Common myeloid progenitor, CD34-positive (primary cell): Measurements from ENCODE around the gene LCNL1.

Source experiments
- CTCF ChIA-PET: fragments of 350-600 bp; sonication (Branson Sonifier 250); formaldehyde crosslinking; loops from one replicate; lab custom pipeline; 2021; ENCODE audit warnings: antibody characterized with exemption; lab: Charles Lee
- POLR2A ChIA-PET: fragments of 350-600 bp; sonication (Branson Sonifier 250); formaldehyde crosslinking; loops from one replicate; lab custom pipeline; 2021; ENCODE audit warnings: antibody characterized with exemption; lab: Charles Lee
- DNase-seq, 3 donors: peaks; one replicate each; pipeline versions ENCODE4 v3.0.0 to v3.0.0-alpha.2; 2013
- H3K27ac ChIP-seq, 2 experiments: 1 replicate in 1 of 2; 2 replicates in 1 of 2; pipeline ENCODE4 v1.7.0; 2013; ENCODE audit warnings: inconsistent platforms in 2 of 2, low read length in 2 of 2, mild to moderate bottlenecking in 2 of 2, low read depth in 1 of 2, moderate library complexity in 1 of 2; ENCODE audit not compliant: severe bottlenecking in 2 of 2, insufficient read depth in 1 of 2, poor library complexity in 1 of 2
- H3K27me3 ChIP-seq, 5 experiments: replicated peaks in 2 of 5; 1 replicate in 3 of 5; 2 replicates in 2 of 5; pipeline versions ENCODE4 v1.6.1 to v1.7.0; 2013; ENCODE audit warnings: low read length in 4 of 5, mild to moderate bottlenecking in 2 of 5, moderate library complexity in 2 of 5, inconsistent platforms in 1 of 5; ENCODE audit not compliant: insufficient read depth in 5 of 5, control insufficient read depth in 4 of 5
- H3K36me3 ChIP-seq, 4 experiments: 1 replicate in 2 of 4; 2 replicates in 2 of 4; pipeline versions ENCODE4 v1.6.1 to v1.7.0; 2013; ENCODE audit warnings: low read length in 3 of 4, control low read depth in 1 of 4, mild to moderate bottlenecking in 1 of 4; ENCODE audit not compliant: control insufficient read depth in 4 of 4, insufficient read depth in 4 of 4
- H3K4me1 ChIP-seq, 4 experiments: 1 replicate in 3 of 4; 2 replicates in 1 of 4; pipeline versions ENCODE4 v1.6.1 to v1.7.1; 2013; ENCODE audit warnings: low read length in 3 of 4, mild to moderate bottlenecking in 3 of 4, control low read depth in 1 of 4, inconsistent platforms in 1 of 4, moderate library complexity in 1 of 4; ENCODE audit not compliant: control insufficient read depth in 4 of 4, insufficient read depth in 4 of 4; ENCODE audit errors: control extremely low read depth in 1 of 4
- H3K4me3 ChIP-seq, 7 experiments: 1 replicate in 4 of 7; 2 replicates in 3 of 7; pipeline versions ENCODE4 v1.5.1 to v1.7.0; 2013; ENCODE audit warnings: mild to moderate bottlenecking in 7 of 7, low read length in 6 of 7, moderate library complexity in 6 of 7, inconsistent platforms in 2 of 7, low read depth in 2 of 7, control low read depth in 1 of 7; ENCODE audit not compliant: insufficient read depth in 4 of 7, control insufficient read depth in 1 of 7; ENCODE audit errors: extremely low read depth in 1 of 7
- H3K9me3 ChIP-seq, 5 experiments: 1 replicate in 4 of 5; 2 replicates in 1 of 5; pipeline versions ENCODE4 v1.6.1 to v1.7.1; 2013; ENCODE audit warnings: low read length in 4 of 5, mild to moderate bottlenecking in 2 of 5, inconsistent platforms in 1 of 5, low read depth in 1 of 5, moderate library complexity in 1 of 5; ENCODE audit not compliant: control insufficient read depth in 4 of 5, insufficient read depth in 2 of 5; ENCODE audit errors: control extremely low read depth in 1 of 5
- WGBS: methylation state at CpG from one replicate; pipeline ENCODE4 v1.1.5; 2013; ENCODE audit not compliant: insufficient coverage; 5-methylcytosine and 5-hydroxymethylcytosine counted together

Gene LCNL1

DNA sequence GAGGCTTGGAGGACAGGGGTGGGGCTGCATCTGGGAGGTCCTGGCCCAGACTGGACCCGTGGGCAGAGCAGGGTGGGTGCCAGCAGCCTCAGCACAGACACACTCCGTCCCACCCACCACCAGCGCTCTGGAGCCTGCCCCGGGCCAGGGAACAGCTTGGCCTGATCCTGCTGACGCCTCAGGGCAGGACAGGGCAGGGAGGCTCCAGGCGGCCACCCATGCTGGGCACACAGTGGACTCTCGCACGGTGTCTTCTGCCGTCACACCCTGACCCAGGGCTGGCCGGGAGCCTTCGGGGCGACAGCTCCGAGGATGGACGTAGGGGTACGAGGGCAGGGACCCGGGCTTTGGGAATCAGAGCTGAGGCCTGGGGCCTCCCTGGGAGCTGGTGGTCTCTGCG, 13.6 kb upstream of the LCNL1 start:
- Histone ChIP-seq H3K27me3 (peaks cover 0 to 2% (median 0%) of the 10 kb centered on the region in 5 experiments), H3K9me3 (no peaks in the 10 kb centered on the region), H3K27ac (no peak overlapping the region), H3K36me3 (no peaks in the 10 kb centered on the region), H3K4me3 (no peak overlapping the region), H3K4me1 (peaks cover 0 to 8% (median 7%) of the 10 kb centered on the region in 4 experiments)
- WGBS = 93% methylated on average over 15 of the region's 17 CpGs
- POLR2A ChIA-PET = no interaction called here
- DNase-seq = no peak
- CTCF ChIA-PET = interaction anchor here (1.1 kb wide), 1 partner anchor 66 kb away, joined by 4 read pairs; no protein-coding TSS in a partner anchor

DNA sequence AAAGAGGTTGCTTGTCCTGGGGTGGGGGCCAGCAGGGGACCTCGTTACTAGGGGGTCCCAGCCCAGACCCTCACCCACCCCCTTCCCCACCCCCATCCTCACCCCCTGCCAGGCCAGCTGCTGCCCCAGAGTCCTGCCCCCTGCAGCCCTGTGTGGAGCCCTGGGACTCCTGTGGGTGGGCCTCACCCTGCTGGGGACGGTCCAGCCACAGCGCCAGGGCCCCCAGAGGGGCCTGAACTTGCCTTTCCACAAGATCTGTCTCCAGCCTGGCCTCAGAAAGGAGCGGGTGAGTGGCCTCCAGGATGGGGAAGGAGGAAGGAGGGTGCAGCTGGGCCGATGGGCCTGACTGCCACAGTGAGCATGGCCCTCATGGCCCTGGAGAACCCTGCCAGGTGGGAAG, 13.0 kb upstream of the LCNL1 start:
- Histone ChIP-seq H3K4me3 (no peak overlapping the region), H3K27me3 (peaks cover 0 to 2% (median 0%) of the 10 kb centered on the region in 5 experiments), H3K9me3 (no peaks in the 10 kb centered on the region), H3K36me3 (no peaks in the 10 kb centered on the region), H3K27ac (no peak overlapping the region), H3K4me1 (peaks cover 0 to 11% (median 8%) of the 10 kb centered on the region in 4 experiments)
- 83% methylated on average over 4 of the region's 5 CpGs for WGBS
- DNase-seq = no peak
- CTCF ChIA-PET = no interaction called here
- POLR2A ChIA-PET = no interaction called here

GRCh38 chr9:136970361-136970760, 12.4 kb upstream of the LCNL1 start:
- no peak overlapping the region for H3K27ac ChIP-seq
- peaks cover 0 to 17% (median 14%) of the 10 kb centered on the region in 4 experiments for H3K4me1 ChIP-seq
- peaks cover 0 to 2% (median 0%) of the 10 kb centered on the region in 5 experiments for H3K27me3 ChIP-seq
- H3K4me3 ChIP-seq = no peak overlapping the region
- no peaks in the 10 kb centered on the region for H3K9me3 ChIP-seq
- 97% methylated on average over 6 of the region's 11 CpGs for WGBS
- ChIA-PET POLR2A (no interaction called here), CTCF (interaction anchor here (1.2 kb wide), 1 partner anchor 20 kb away, joined by 3 read pairs; no protein-coding TSS in a partner anchor)
- no peaks in the 10 kb centered on the region for H3K36me3 ChIP-seq
- no peak for DNase-seq

- no peak for DNase-seq
- ChIA-PET POLR2A (interaction anchor here (0.6 kb wide), 1 partner anchor 27 kb away, joined by 3 read pairs; the partner anchor contains the start of gene C8G), CTCF (interaction anchor here (1.2 to 1.3 kb wide), 2 partner anchors 26 to 129 kb away, joined by 3 read pairs; partner anchors contain the start of gene AJM1)
- Histone ChIP-seq H3K27ac (no peak overlapping the region), H3K4me1 (peaks cover 0 to 25% (median 22%) of the 10 kb centered on the region in 4 experiments), H3K36me3 (no peaks in the 10 kb centered on the region), H3K9me3 (no peaks in the 10 kb centered on the region), H3K4me3 (no peak overlapping the region), H3K27me3 (no peaks in the 10 kb centered on the region)
- WGBS = 90% methylated on average over 14 of the region's 14 CpGs
These were observed 11.0 kb upstream of the LCNL1 start for GRCh38 chr9:136971746-136972145.

DNA sequence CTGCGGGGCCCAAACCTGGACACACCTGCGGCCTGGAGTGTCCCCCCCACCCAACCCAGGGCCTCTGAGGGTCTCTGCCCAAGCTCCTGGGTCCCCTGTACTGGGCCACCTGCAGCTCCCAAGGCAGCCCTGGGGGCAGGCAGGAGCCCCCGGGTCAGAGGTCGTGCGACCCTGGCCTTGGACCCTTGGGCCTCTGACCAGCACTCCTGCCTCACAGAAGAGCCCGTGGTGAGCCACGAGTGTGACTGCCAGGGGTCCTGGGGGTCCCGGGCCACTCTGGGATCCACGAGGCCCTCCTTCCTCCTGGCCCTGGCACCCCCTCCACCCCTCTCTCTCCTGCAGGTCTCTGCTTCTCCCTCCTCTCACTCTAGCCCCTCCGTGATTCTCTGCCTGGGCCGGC, 10.5 kb upstream of the LCNL1 start:
- POLR2A ChIA-PET = no interaction called here
- Histone ChIP-seq H3K36me3 (no peaks in the 10 kb centered on the region), H3K4me3 (no peak overlapping the region), H3K4me1 (peaks cover 0 to 30% (median 27%) of the 10 kb centered on the region in 4 experiments), H3K27me3 (peaks cover 0 to under 1% (median 0%) of the 10 kb centered on the region in 5 experiments), H3K27ac (no peak overlapping the region), H3K9me3 (no peaks in the 10 kb centered on the region)
- CTCF ChIA-PET = interaction anchor here (1.3 kb wide), 1 partner anchor 26 kb away, joined by 3 read pairs; no protein-coding TSS in a partner anchor
- WGBS = 95% methylated on average over 11 of the region's 11 CpGs
- DNase-seq = no peak

DNA sequence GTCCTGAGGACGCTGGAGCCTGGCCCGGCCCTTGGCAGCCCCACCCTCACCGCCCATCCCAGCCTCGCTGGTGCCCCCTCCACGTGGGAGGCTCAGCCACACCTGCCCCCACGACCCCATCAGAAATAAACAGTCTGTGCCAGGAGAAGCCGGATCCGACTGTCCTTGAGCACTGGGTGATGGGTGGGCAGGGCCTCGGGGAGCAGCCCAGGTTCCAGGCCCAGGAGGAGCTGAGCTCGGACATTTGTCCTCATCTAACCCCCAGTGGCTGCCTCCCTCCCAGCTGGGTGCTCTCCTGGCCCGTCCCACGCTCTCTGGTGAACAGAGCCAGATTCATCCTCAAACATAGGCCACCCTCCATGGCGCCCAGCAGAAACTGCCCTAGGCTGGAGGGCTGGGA, 10.1 kb upstream of the LCNL1 start:
- peaks cover 0 to 34% (median 31%) of the 10 kb centered on the region in 4 experiments for H3K4me1 ChIP-seq
- no peak overlapping the region for H3K4me3 ChIP-seq
- peaks cover 0 to 4% (median 0%) of the 10 kb centered on the region in 5 experiments for H3K27me3 ChIP-seq
- POLR2A ChIA-PET = no interaction called here
- H3K36me3 ChIP-seq = no peaks in the 10 kb centered on the region
- 85% methylated on average over 9 of the region's 13 CpGs for WGBS
- no peak for DNase-seq
- CTCF ChIA-PET = interaction anchor here (1.3 kb wide), 1 partner anchor 25 kb away, joined by 3 read pairs; no protein-coding TSS in a partner anchor
- H3K27ac ChIP-seq = no peak overlapping the region
- no peaks in the 10 kb centered on the region for H3K9me3 ChIP-seq
